ENCODE measurements around the gene KLF16. TPM values are rescaled to one million over a fixed set of nuclear protein-coding genes. Genes with fewer than 3 reads are reported as not detected.

Gene KLF16
- total RNA-seq, 1 donor from 2014 or later: 26.3 TPM

- no peak for TF ChIP-seq CTCF (IDR thresholded peaks at IDR 0.05)
- peaks cover 49% of the 10 kb centered on the region for H3K4me1 Mint-ChIP-seq (ENCODE audit: unreplicated experiment)
These were observed 17.7 kb downstream of the KLF16 start for GRCh38 chr19:1845642-1846041.

GRCh38 chr19:1845125-1845515 lies 18.3 kb downstream of the KLF16 start:
- Mint-ChIP-seq H3K4me3 (ENCODE audit: unreplicated experiment) (no peak overlapping the region), H3K9me3 (ENCODE audit: unreplicated experiment) (no peaks in the 10 kb centered on the region), H3K4me1 (ENCODE audit: unreplicated experiment) (peaks cover 54% of the 10 kb centered on the region), H3K27me3 (ENCODE audit: unreplicated experiment) (no peaks in the 10 kb centered on the region), H3K27ac (ENCODE audit: unreplicated experiment) (no peak overlapping the region), H3K36me3 (ENCODE audit: unreplicated experiment) (peaks cover 3% of the 10 kb centered on the region)
- no peak for DNase-seq (ENCODE audit: extremely low spot score, unreplicated experiment)
- no peak for TF ChIP-seq CTCF (IDR thresholded peaks at IDR 0.05)

More at GRCh38 chr19:1845642-1846041, 17.7 kb downstream of the KLF16 start:
- Mint-ChIP-seq H3K4me3 (ENCODE audit: unreplicated experiment) (peak overlapping the region; percentile 63), H3K36me3 (ENCODE audit: unreplicated experiment) (peaks cover 3% of the 10 kb centered on the region), H3K27ac (ENCODE audit: unreplicated experiment) (peak overlapping the region; percentile 21), H3K9me3 (ENCODE audit: unreplicated experiment) (no peaks in the 10 kb centered on the region), H3K27me3 (ENCODE audit: unreplicated experiment) (no peaks in the 10 kb centered on the region)
- DNase-seq (ENCODE audit: extremely low spot score, unreplicated experiment): no peak

- peaks cover 55% of the 10 kb centered on the region for H3K4me1 Mint-ChIP-seq (ENCODE audit: unreplicated experiment)
- H3K27ac Mint-ChIP-seq (ENCODE audit: unreplicated experiment): no peak overlapping the region
- DNase-seq (ENCODE audit: extremely low spot score, unreplicated experiment): no peak
- TF ChIP-seq CTCF (IDR thresholded peaks at IDR 0.05): no peak
- H3K4me3 Mint-ChIP-seq (ENCODE audit: unreplicated experiment): no peak overlapping the region
- peaks cover 3% of the 10 kb centered on the region for H3K36me3 Mint-ChIP-seq (ENCODE audit: unreplicated experiment)
- no peaks in the 10 kb centered on the region for H3K27me3 Mint-ChIP-seq (ENCODE audit: unreplicated experiment)
- H3K9me3 Mint-ChIP-seq (ENCODE audit: unreplicated experiment): no peaks in the 10 kb centered on the region
These were observed 18.8 kb downstream of the KLF16 start for GRCh38 chr19:1844513-1845124.

GRCh38 chr19:1843646-1844394 lies 19.6 kb downstream of the KLF16 start:
- DNase-seq (ENCODE audit: extremely low spot score, unreplicated experiment): no peak
- Mint-ChIP-seq H3K27me3 (ENCODE audit: unreplicated experiment) (no peaks in the 10 kb centered on the region), H3K9me3 (ENCODE audit: unreplicated experiment) (no peaks in the 10 kb centered on the region)

More at GRCh38 chr19:1843646-1844394, 19.6 kb downstream of the KLF16 start:
- no peak overlapping the region for H3K4me3 Mint-ChIP-seq (ENCODE audit: unreplicated experiment)
- peaks cover 3% of the 10 kb centered on the region for H3K36me3 Mint-ChIP-seq (ENCODE audit: unreplicated experiment)
- peak; percentile 7 for TF ChIP-seq CTCF (IDR thresholded peaks at IDR 0.05)
- H3K4me1 Mint-ChIP-seq (ENCODE audit: unreplicated experiment): peaks cover 53% of the 10 kb centered on the region
- no peak overlapping the region for H3K27ac Mint-ChIP-seq (ENCODE audit: unreplicated experiment)
